ENCODE results near the gene GAR1.

DNA sequence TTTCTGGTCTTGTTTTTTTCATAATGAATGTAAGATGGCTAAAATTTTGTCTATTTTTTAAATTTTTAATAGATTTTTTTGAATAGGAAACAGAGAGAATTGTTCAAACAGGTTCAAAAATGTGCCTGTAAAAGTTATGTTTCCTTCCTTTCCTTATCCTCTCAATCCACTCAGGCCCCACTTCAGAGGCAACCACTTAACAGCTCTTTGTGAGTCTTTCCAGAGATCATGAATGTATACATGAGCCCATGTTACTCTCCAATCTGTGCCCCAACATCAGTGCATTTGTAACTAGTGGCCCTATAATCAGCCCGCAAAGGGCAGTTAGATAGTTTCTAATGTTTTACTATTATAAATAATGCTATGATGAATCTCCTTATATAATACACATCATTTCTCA, 27.8 kb upstream of the GAR1 start:
- TF ChIP-seq EZH2 (IDR thresholded peaks at IDR 0.05; ENCODE audit: insufficient read depth, poor library complexity, severe bottlenecking) (no peak), EZH2phosphoT487 (IDR thresholded peaks at IDR 0.05; ENCODE audit: insufficient read depth, low read depth) (no peak)

Data from GM23248 (cell line).